ENCODE data around the gene TMEM273. TPM values are rescaled to one million over a fixed set of nuclear protein-coding genes. Genes with fewer than 3 reads are reported as not detected.

Gene TMEM273
- polyA plus RNA-seq (ENCODE audit: insufficient read length) = 6.3 TPM

- peak; percentile 39 for DNase-seq
These were observed at the start of gene TMEM273 for GRCh38 chr10:49187950-49188761. TSS of gene TMEM273 (minus strand) at chr10:49188391. CDS start at chr10:49188336, 55 bp downstream.

DNA sequence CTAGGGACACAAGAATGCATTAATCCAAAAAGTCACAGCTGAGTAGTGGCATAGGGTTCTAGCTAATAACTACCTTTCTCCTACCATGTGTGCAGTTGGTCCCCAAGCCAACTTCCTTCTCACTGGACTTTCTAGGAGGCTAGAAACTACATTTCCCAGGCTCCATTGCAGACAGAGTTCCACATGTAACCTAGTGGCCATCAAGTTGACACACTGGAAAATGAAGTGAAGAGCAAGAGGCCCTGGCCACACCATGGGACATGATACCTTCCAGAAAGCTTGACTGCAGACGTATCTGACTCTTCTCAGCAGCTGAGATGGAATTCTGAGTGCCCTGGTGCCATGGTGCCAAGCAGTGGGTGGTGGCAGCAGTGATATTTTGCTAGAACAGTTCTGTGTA is 49.8 kb upstream of the TMEM273 start:
- no peak for DNase-seq

- no peak for DNase-seq
These were observed 47.2 kb upstream of the TMEM273 start for GRCh38 chr10:49235392-49235791.

GRCh38 chr10:49231086-49231820 is 43.1 kb upstream of the TMEM273 start:
- DNase-seq = no peak

DNA sequence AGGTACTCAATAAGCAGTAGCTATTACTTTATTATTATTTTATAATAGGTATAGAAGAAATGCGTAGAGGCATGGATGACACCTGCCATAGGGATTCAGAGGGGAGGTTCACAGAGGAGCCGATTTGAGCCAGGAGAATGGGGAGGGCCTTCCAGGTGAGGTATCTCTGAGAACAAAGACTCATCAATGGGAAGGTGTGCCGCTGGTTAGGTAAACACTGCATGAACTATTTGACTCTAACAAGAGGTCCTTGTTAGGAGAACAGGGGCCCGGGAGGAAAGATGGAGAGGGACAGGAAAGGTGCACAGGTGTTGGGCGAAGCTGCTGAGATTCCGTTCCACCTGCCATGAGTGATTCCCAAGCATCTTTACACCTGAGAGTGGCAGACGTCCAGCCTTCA is 41.8 kb upstream of the TMEM273 start:
- DNase-seq = no peak

GRCh38 chr10:49228677-49229076 is 40.5 kb upstream of the TMEM273 start:
- DNase-seq = no peak

GRCh38 chr10:49227406-49227805 is 39.2 kb upstream of the TMEM273 start:
- DNase-seq = no peak

DNA sequence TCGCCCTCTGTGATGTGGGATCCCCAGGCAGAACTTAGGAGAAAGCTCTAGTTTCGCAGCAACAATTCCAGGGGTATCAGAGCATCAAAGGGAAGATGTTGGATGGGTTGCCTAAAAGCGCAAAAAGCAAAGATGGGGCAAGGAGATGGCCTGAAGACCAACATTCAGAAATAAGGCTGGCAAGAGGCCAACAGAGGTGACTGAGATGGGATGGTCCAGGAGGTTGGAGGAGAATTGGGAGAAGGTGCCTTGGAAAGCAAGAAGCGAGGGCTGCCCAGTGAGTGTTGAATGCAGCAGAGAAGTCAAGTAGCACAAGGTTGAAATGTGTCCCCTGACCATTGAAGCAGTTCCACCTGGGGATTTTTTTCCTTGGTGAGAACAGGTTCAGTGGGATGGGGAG is 38.4 kb upstream of the TMEM273 start:
- no peak for DNase-seq

DNA sequence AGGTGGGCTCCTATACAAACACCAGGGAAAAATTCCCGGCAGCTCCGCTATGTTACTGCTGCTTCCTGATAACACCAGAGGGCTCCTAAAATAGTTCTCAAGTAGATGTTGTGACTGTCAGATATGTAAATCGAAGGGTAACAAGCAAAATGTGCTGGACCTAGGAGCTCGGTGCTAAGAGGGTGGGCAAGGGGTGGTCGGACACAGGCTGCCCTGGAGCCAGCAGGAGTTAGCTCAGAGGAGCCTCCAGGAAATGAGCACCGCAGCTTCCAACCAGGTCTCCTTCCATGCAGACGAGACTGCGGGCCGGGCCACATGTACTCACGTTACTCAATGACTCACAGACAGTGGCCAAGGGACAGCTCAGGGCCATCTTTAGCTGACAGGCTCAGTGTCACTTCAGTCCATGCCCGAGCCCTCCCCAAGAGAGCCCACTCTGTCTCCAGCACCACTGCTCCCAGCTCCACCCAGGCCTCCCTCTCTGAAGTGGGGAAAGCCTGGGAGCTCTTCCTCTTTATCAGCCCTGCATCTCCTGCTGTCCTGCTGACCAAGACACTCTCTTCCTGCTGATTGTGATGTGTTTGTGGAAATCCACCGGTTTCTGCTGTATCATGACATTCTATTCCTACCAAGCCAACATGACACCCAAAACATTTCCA is 37.2 kb upstream of the TMEM273 start:
- no peak for DNase-seq

DNA sequence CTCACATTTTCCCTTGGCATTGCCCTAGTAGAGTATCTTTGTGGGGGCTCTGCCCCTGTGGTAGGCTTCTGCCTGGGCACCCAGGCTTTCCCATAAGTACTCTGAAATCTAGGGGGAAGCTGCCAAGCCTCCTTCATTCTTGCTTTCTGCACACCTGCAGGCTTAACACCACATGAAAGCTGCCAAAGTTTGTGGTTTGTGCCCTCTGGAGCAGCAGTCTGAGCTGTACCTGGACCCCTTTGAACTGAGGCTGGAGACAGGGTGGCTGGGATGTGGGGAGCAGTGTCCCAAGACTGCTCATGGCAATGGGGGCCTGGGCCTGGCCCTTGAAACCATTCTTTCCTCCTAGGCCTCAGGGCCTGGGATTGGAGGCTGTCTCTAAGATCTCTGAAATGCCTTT is 35.0 kb upstream of the TMEM273 start:
- DNase-seq = no peak

DNA sequence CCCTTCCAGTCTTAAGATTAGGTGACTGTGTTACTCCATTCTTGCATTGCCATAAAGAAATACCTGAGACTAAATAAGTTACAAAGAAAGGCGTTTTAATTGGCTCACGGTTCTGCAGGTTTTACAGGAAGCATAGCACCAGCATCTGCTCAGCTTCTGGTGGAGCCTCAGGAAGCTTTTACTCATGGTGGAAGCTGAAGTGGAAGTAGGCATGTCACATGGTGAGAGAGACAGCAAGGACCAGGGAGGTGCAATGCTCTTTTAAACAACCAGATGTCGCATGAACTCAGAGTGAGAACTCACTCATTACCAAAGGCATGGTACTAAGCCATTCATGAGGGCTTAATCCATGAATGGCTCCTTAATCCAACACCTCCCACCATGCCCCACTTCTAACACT is 34.0 kb upstream of the TMEM273 start:
- DNase-seq = no peak

DNA sequence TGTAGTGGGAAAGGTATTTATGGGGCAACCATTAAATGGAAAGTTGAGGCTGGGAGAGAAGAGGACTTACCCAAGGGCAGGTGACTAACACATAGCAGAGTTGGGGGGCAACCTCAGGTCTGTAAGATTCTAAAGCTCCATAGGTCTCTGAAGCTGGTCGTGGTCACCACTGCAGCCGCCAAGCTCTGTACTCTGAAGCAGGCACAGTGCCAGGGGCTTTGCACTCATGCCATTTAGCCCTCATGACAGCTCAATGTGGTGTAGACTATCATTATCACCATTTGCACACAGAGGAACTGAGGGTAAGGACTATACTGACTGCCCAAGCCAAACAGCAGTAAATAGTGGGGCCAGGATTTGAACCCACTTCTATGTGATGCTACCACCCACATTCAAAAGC is 32.5 kb upstream of the TMEM273 start:
- no peak for DNase-seq

DNA sequence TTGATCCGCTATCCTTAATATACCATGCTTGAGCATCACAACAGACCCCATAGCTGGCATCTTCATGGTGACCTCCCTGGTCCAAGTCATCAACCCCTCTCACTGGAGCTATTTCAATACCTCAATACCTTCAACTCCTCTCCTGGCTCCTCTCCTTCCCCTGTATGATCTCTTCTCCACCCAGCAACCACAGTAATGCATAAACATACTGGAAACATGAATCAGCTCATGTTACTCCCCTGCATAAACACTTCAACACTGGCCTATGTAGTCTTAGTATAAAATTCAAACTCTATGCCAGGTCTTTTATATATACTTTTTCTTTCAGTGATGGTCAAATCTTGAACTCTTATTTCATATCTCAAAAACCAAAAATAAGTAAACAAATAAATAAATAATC is 31.8 kb upstream of the TMEM273 start:
- DNase-seq = no peak

DNA sequence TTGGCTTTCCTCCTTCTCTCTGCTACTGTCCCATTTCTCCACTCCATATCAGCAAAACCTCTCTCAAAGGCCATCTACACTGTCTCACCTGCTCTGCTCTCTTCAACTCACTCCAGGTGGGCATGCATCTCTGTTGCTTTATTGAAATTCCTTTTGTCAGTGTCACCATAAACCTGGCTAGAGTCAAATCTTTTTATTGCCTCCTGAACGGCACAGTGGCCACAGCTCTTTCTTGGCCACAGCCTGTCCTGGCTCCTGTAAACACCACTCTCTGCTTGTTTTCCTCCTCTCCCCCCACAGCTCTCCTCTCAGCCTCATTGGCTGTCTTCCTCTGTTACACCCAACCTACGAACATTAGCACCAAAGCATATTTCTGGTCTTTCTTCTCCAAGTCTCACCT is 31.1 kb upstream of the TMEM273 start:
- no peak for DNase-seq

GRCh38 chr10:49218480-49218879 is 30.3 kb upstream of the TMEM273 start:
- DNase-seq = no peak

DNA sequence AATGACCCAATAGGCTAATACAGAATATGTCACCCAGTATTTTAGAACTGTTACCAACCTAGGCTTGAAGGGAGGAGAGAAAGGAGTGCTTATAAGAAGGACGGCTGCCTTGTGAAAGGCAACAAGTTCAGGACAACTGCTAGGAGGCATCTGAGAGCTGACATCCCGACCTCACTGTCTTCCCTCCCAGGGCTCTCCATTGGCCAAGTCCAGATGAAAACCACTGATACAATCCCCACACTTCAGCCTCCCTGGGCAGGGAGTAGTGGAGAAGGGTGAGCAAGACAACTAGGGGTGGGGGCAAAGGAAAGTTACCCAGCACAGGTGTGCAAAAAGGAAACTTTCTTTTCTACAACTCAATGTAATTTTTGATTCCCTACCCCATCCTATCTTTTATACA is 29.5 kb upstream of the TMEM273 start:
- DNase-seq = no peak

DNA sequence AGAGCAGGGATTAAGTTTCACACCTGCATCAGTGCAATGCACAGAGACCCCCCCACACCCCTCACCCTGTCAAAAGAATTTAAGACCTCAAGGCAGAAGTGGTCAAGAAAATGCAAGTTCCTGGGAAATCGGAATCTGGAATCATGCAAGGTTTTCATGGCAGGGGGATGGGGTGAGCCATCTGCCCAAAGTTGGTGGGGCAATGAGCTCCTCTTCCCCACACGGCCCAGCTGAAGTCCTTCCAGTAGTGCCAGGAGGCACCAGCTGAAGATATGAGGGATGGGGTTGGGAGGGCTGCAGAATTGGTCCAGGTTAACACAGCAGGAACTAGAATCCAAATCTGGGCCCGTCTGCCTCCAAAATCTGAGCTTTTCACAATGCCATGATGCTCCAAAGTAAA is 25.0 kb upstream of the TMEM273 start:
- DNase-seq = no peak

- DNase-seq = no peak
These were observed 24.6 kb upstream of the TMEM273 start for GRCh38 chr10:49212783-49213182.

GRCh38 chr10:49212076-49212475 is 23.9 kb upstream of the TMEM273 start:
- DNase-seq = no peak

- no peak for DNase-seq
These were observed 20.8 kb upstream of the TMEM273 start for GRCh38 chr10:49208996-49209395.

GRCh38 chr10:49207936-49208487 is 19.8 kb upstream of the TMEM273 start:
- DNase-seq = no peak

DNA sequence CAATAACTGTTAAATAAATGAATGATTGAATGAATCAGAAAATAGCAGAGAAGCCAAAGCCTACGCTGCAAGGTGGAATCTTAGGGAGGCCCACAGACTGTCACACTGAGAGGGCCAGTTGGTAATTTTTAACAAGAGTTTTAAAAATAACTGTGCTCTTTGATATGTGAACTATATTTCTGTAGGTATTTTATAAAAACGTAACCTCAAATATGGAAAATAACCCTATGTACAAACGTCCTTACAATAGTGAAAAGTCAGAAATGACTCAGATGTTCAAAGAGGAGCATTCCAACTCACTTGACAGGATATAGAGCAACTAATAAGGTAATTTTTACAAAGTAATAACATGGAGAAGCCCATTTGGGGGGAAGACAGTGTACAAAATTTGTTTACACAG is 18.9 kb upstream of the TMEM273 start:
- DNase-seq = no peak

DNA sequence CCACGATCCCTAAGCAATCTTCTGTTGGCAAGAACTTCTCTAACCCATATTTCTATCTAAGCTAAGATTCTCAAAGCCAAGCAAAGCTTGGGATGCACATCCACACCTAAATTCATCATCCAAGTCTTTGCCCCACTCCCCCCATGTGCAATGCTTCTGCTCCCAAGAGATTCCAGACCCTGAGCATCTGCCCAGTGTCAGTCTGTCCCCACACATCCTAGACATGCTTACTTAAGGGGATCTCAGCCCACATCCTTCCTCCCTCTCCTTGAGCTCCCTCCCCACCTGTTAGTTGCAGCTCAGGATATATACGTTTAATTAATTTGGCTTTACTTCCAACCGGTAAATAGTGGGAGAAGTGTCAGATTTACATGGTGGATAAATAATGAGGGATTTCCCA is 17.0 kb upstream of the TMEM273 start:
- no peak for DNase-seq
